Measurements from ENCODE around the gene OTOG. TPM values are rescaled to one million over a fixed set of nuclear protein-coding genes. Genes with fewer than 3 reads are reported as not detected.

Gene OTOG
- total and polyA plus RNA-seq, 9 donors, result not detected

GRCh38 chr11:17683377-17684161, 136.5 kb downstream of the OTOG start:
- Histone ChIP-seq H3K27ac (no peak overlapping the region), H3K36me3 (no peaks in the 10 kb centered on the region), H3K4me1 (ENCODE audit: insufficient read depth) (no peaks in the 10 kb centered on the region), H3K9me3 (no peaks in the 10 kb centered on the region), H3K4me3 (no peak overlapping the region), H3K27me3 (no peaks in the 10 kb centered on the region)
- TF ChIP-seq EP300 (IDR thresholded peaks at IDR 0.05) (no peak), POLR2A (IDR thresholded peaks at IDR 0.05) (no peak)
- TF ChIP-seq, protein P1, sequence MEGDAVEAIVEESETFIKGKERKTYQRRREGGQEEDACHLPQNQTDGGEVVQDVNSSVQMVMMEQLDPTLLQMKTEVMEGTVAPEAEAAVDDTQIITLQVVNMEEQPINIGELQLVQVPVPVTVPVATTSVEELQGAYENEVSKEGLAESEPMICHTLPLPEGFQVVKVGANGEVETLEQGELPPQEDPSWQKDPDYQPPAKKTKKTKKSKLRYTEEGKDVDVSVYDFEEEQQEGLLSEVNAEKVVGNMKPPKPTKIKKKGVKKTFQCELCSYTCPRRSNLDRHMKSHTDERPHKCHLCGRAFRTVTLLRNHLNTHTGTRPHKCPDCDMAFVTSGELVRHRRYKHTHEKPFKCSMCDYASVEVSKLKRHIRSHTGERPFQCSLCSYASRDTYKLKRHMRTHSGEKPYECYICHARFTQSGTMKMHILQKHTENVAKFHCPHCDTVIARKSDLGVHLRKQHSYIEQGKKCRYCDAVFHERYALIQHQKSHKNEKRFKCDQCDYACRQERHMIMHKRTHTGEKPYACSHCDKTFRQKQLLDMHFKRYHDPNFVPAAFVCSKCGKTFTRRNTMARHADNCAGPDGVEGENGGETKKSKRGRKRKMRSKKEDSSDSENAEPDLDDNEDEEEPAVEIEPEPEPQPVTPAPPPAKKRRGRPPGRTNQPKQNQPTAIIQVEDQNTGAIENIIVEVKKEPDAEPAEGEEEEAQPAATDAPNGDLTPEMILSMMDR (IDR thresholded peaks at IDR 0.05), result no peak
- intact Hi-C loops (cut with DNase I), result no loop called here
- DNase-seq, result no peak
- WGBS, 3 donors, result 62 to 76% (median 64%) methylated on average over 12 of the region's 12 CpGs

DNA sequence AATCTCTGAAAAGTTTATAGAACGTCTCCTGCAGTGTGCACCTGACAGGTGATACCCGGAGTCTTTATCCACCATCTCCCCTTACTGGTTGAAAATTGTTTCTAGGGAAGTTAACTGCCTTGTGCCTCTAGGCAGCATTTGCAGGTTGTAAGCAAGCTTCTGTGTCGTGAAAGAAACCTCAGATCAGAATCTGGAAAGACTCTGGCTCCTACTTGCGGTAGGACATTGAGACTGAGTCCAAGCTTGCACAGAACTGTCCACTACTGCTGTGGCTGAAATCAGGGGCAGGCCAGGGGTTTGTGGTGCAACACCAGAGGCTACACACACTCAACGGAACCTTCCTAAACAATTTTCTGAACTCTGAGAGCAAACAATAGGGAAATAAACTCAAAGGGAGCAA, 137.5 kb downstream of the OTOG start:
- no peaks in the 10 kb centered on the region for H3K27me3 ChIP-seq
- intact Hi-C loops (cut with DNase I), result no loop called here
- no peaks in the 10 kb centered on the region for H3K36me3 ChIP-seq
- TF ChIP-seq EP300 (IDR thresholded peaks at IDR 0.05) (no peak), POLR2A (IDR thresholded peaks at IDR 0.05) (no peak)
- TF ChIP-seq, protein P1 (IDR thresholded peaks at IDR 0.05), result no peak
- DNase-seq, result no peak
- no peak overlapping the region for H3K4me3 ChIP-seq
- WGBS, 3 donors, result 80 to 83% (median 82%) methylated on average over 5 of the region's 5 CpGs
- H3K4me1 ChIP-seq (ENCODE audit: insufficient read depth), result no peaks in the 10 kb centered on the region
- H3K27ac ChIP-seq, result no peak overlapping the region
- H3K9me3 ChIP-seq, result no peaks in the 10 kb centered on the region

DNA sequence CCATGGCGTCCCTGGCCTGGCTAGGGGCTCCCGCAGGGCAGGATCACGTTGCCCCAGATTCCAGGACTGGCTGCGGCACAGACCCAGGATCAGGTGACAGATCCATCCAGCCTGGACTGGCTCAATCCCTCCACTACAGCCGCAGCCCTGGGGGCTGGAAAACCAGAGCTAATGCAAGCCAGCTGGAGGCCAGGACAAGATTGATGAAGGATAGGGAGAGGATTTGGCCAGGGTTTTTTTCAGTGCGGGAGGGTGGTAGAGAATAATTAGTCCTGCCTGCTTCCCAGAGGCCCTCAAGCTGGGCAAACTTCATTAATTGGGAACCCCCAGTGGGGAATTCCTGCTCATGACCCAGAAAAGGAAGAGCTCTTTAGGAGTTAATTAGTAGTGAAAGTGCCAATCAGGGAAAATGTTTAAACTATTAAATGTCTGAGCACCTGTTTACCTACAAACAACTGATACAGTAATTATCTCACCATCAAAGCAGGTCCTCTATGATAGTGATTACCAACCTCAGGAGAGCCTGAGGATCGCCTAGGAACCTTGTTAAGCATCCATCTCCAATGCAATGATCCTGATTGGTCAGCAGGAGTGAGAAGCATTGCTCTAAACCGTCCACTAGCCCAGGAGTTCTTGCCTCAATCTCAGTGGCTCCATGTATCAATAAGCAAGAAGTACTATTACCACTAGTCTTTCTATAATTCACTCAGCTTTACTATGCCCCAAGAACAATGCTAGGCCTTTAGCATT, 139.3 kb downstream of the OTOG start:
- DNase-seq, result no peak
- no peaks in the 10 kb centered on the region for H3K36me3 ChIP-seq
- H3K9me3 ChIP-seq, result no peaks in the 10 kb centered on the region
- TF ChIP-seq, protein P1 (IDR thresholded peaks at IDR 0.05), result no peak
- no peak for TF ChIP-seq EP300 (IDR thresholded peaks at IDR 0.05)
- TF ChIP-seq POLR2A (IDR thresholded peaks at IDR 0.05), result no peak
- H3K27me3 ChIP-seq, result no peaks in the 10 kb centered on the region
- H3K27ac ChIP-seq, result no peak overlapping the region
- 23 to 28% (median 28%) methylated on average over 8 of the region's 8 CpGs for WGBS, 3 donors
- H3K4me3 ChIP-seq, result no peak overlapping the region
- intact Hi-C loops (cut with DNase I), result no loop called here
- no peaks in the 10 kb centered on the region for H3K4me1 ChIP-seq (ENCODE audit: insufficient read depth)

- Histone ChIP-seq H3K9me3 (no peaks in the 10 kb centered on the region), H3K4me1 (ENCODE audit: insufficient read depth) (no peaks in the 10 kb centered on the region), H3K27ac (no peak overlapping the region), H3K27me3 (no peaks in the 10 kb centered on the region), H3K36me3 (no peaks in the 10 kb centered on the region), H3K4me3 (no peak overlapping the region)
- 53 to 65% (median 55%) methylated on average over 17 to 18 of the region's 18 CpGs for WGBS, 3 donors
- TF ChIP-seq EP300 (IDR thresholded peaks at IDR 0.05) (no peak), POLR2A (IDR thresholded peaks at IDR 0.05) (no peak)
- TF ChIP-seq, protein P1 (IDR thresholded peaks at IDR 0.05), result no peak
- intact Hi-C loops (cut with DNase I), result no loop called here
- DNase-seq, result no peak
Measured at GRCh38 chr11:17687946-17688670, 141.0 kb downstream of the OTOG start.

All from ovary (tissue), 9 donors.